Muscle of leg (tissue), 11 donors: ENCODE results near the gene PIGT. TPM values are rescaled to one million over a fixed set of nuclear protein-coding genes. Genes with fewer than 3 reads are reported as not detected.
"Not testable (repeated sequence)": the region's sequence is repeated elsewhere in the genome, so short reads cannot be mapped to it uniquely, and the experiment has no call there.

Experiments used
- DNase-seq: peaks from one replicate; pipeline ENCODE4 v3.0.0; 2013
- H3K27ac ChIP-seq: one replicate; pipeline ENCODE4 v1.5.1; 2013; ENCODE audit warnings: mild to moderate bottlenecking, low read length, control low read depth
- H3K27me3 ChIP-seq: one replicate; pipeline ENCODE4 v1.6.1; 2013; ENCODE audit warnings: low read length; ENCODE audit not compliant: control insufficient read depth, insufficient read depth
- H3K36me3 ChIP-seq: one replicate; pipeline ENCODE4 v1.6.1; 2013; ENCODE audit warnings: low read length; ENCODE audit not compliant: control insufficient read depth, insufficient read depth
- H3K4me1 ChIP-seq: one replicate; pipeline ENCODE4 v1.6.1; 2013; ENCODE audit warnings: low read length; ENCODE audit not compliant: control insufficient read depth, insufficient read depth
- H3K4me3 ChIP-seq: one replicate; pipeline ENCODE4 v1.5.1; 2013; ENCODE audit warnings: low read length, control low read depth
- H3K9me3 ChIP-seq: replicated peaks from 2 replicates; pipeline ENCODE4 v1.6.1; 2013; ENCODE audit warnings: low read depth, low read length; ENCODE audit not compliant: control insufficient read depth
- WGBS: methylation state at CpG from one replicate; pipeline ENCODE4 v1.1.5; 2013; ENCODE audit warnings: missing lambda C conversion rate; ENCODE audit not compliant: insufficient coverage; 5-methylcytosine and 5-hydroxymethylcytosine counted together
- polyA plus RNA-seq, 8 donors: library from polyadenylated mRNA; unstranded; fragments of 120-200 nt; gene quantifications; one replicate each; pipeline versions ENCODE4 v1.2.1 to v1.2.3, GENCODE V29; 2013; ENCODE audit warnings: inconsistent platforms in 1 of 8, low replicate concordance in 1 of 8; ENCODE audit not compliant: insufficient read length in 8 of 8, insufficient read depth in 1 of 8
- total RNA-seq: library from RNA; stranded (reverse); fragments of 120-200 nt; gene quantifications from one replicate; pipeline ENCODE4 v1.2.4, GENCODE V29; 2013

The PIGT gene
- total and polyA plus RNA-seq, 9 donors, result 39.5 to 78.8 (median 73.7) TPM

- H3K4me1 ChIP-seq, result peaks cover 17% of the 10 kb centered on the region
- not testable (repeated sequence) for H3K27ac ChIP-seq, H3K36me3 ChIP-seq, H3K4me3 ChIP-seq, DNase-seq, H3K9me3 ChIP-seq
- H3K27me3 ChIP-seq, result peaks cover 42% of the 10 kb centered on the region
- whole genome bisulfite sequencing, result no CpG with 5 or more reads among the region's 3 CpGs
These were observed 56.3 kb downstream of the PIGT start for GRCh38 chr20:45472286-45472685.

Other genes with a start within 250 kb of the PIGT start
- not detected for gene PI3, start 241.2 kb upstream of the PIGT start, total RNA-seq
- gene PI3, start 241.2 kb upstream of the PIGT start, polyA plus RNA-seq, result under 1 TPM in 3 of 8 donors, not detected in 5; 0.44 to 0.82 (median 0.71) TPM
- not detected for gene SEMG1, start 209.1 kb upstream of the PIGT start, total RNA-seq
- not detected for gene SEMG1, start 209.1 kb upstream of the PIGT start, polyA plus RNA-seq
- not detected for gene SEMG2, start 194.8 kb upstream of the PIGT start, total RNA-seq
- gene SEMG2, start 194.8 kb upstream of the PIGT start, polyA plus RNA-seq, result under 1 TPM in 1 of 8 donors, not detected in 7; 0.06 TPM
- 0.13 TPM for gene SLPI, start 161.6 kb upstream of the PIGT start, total RNA-seq
- under 1 TPM in 5 of 8 donors, not detected in 3; 0.30 to 0.89 (median 0.54) TPM for gene SLPI, start 161.6 kb upstream of the PIGT start, polyA plus RNA-seq
- gene RBPJL, start 109.3 kb upstream of the PIGT start, total RNA-seq, result not detected
- gene RBPJL, start 109.3 kb upstream of the PIGT start, polyA plus RNA-seq, result under 1 TPM in 1 of 8 donors, not detected in 7; 0.17 TPM
- 0.58 TPM for gene MATN4, start 107.8 kb upstream of the PIGT start, total RNA-seq
- gene MATN4, start 107.8 kb upstream of the PIGT start, polyA plus RNA-seq, result 1 to 10 TPM in 1 of 8 donors, under 1 TPM in 7; 0.21 to 1.1 (median 0.70) TPM
- 6.0 TPM for gene SDC4, start 67.7 kb upstream of the PIGT start, total RNA-seq
- 10 to 100 TPM in 2 of 8 donors, 1 to 10 TPM in 6; 5.4 to 14.1 (median 8.2) TPM for gene SDC4, start 67.7 kb upstream of the PIGT start, polyA plus RNA-seq
- gene SYS1, start 53.0 kb upstream of the PIGT start, total RNA-seq, result 10.1 TPM
- 10 to 100 TPM; 14.1 to 20.0 (median 16.2) TPM for gene SYS1, start 53.0 kb upstream of the PIGT start, polyA plus RNA-seq
- gene TP53TG5, start 37.8 kb upstream of the PIGT start, total RNA-seq, result not detected
- 1 to 10 TPM in 1 of 8 donors, under 1 TPM in 7; 0.19 to 1.3 (median 0.72) TPM for gene TP53TG5, start 37.8 kb upstream of the PIGT start, polyA plus RNA-seq
- gene DBNDD2, start 7.9 kb upstream of the PIGT start, total RNA-seq, result 7.3 TPM
- 10 to 100 TPM; 16.9 to 27.3 (median 20.4) TPM for gene DBNDD2, start 7.9 kb upstream of the PIGT start, polyA plus RNA-seq
- gene WFDC2, start 53.6 kb downstream of the PIGT start, total RNA-seq, result 0.13 TPM
- 1 to 10 TPM in 2 of 8 donors, under 1 TPM in 3, not detected in 3; 0.24 to 2.1 (median 0.68) TPM for gene WFDC2, start 53.6 kb downstream of the PIGT start, polyA plus RNA-seq
- not detected for gene SPINT3, start 99.5 kb downstream of the PIGT start, total RNA-seq
- not detected for gene SPINT3, start 99.5 kb downstream of the PIGT start, polyA plus RNA-seq
- gene WFDC6, start 123.3 kb downstream of the PIGT start, total RNA-seq, result not detected
- gene WFDC6, start 123.3 kb downstream of the PIGT start, polyA plus RNA-seq, result under 1 TPM in 1 of 8 donors, not detected in 7; 0.21 TPM
- gene EPPIN, start 131.3 kb downstream of the PIGT start, total RNA-seq, result not detected
- gene EPPIN, start 131.3 kb downstream of the PIGT start, polyA plus RNA-seq, result under 1 TPM in 2 of 8 donors, not detected in 6; 0.04 to 0.09 TPM
- not detected for gene WFDC8, start 163.1 kb downstream of the PIGT start, total RNA-seq
- gene WFDC8, start 163.1 kb downstream of the PIGT start, polyA plus RNA-seq, result not detected
- gene WFDC10A, start 213.6 kb downstream of the PIGT start, total RNA-seq, result not detected
- not detected for gene WFDC10A, start 213.6 kb downstream of the PIGT start, polyA plus RNA-seq
- gene WFDC9, start 215.1 kb downstream of the PIGT start, total RNA-seq, result not detected
- gene WFDC9, start 215.1 kb downstream of the PIGT start, polyA plus RNA-seq, result not detected